Measurements from ENCODE around the gene MAML2. TPM values are rescaled to one million over a fixed set of nuclear protein-coding genes. Genes with fewer than 3 reads are reported as not detected.

MAML2 gene
- polyA plus RNA-seq, 3 donors = 28.1 to 29.8 (median 28.8) TPM

DNA sequence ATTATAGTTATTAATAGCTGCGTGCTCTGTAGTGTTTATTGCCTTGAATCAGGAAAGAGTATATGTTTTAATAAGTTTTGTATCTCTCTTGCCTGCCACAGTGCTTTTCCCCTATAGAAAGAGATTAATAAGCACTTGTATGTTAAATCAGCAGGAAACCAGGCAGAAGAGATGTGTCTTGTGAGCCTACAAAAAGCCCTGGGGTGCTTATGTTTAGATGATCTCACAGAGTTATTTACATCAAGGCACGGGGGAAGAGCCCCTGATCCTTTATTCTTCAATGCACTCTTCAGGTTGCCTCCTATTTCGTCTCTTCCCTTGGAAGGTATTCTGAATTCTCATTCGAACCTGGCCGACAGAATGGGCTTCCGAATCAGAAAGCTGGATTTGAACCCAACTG is 183.0 kb downstream of the MAML2 start:
- no peak for DNase-seq

- DNase-seq = no peak
Measured at GRCh38 chr11:96158126-96158525, 184.9 kb downstream of the MAML2 start.

DNA sequence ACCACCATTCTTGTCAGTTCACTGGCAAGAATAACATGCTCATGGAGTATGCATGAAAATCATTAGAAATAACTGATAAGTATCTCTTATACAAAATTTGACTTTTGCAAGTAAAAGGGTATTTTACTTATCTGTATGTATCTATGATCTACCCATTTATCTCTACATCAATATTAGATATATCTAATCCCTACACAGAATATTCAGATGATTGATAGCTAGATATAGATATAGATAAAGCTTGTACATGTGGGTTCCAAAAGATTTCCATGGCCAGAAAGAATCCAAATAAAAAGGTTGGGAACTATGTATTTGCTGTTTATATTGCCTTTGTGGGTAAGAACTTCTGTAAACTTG is 185.5 kb downstream of the MAML2 start:
- DNase-seq = no peak

- no peak for DNase-seq
Measured at GRCh38 chr11:96156379-96156722, 186.6 kb downstream of the MAML2 start.

DNA sequence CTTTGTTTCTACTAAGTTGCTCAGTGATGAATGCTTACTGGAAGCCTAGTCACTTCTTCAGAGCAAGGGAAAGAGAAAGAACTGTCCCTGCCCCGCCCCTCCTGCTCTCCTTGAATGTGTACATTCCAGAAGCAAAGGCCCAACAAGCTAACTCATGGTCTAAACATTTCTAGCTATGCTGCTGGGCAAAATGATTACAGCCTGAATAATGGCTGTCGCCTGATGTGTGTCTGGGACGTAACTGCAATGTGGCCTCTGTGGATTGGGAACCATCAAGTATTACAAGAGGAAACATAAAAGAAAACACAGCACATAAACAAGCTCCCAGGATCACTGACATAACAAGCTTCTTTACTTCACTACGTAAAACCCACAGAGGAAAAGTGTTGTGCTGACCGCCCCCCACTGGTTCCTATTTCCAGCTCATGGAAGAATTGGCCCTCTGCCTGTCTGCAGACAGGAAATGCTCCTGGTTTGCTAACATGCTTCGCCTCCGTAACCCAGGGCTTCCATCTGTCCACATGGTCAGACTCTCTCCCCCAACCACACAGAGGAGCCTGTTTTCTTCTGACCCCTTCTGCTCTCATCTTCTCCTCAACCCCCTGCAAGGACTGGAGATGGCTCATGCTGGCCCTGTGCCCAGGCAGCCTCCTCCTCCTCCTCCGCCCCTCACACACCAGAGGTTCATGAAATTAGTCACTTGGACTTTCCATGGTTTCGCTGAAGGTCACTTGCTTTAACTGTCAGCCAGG is 187.2 kb downstream of the MAML2 start:
- peak; percentile 85 for DNase-seq

DNA sequence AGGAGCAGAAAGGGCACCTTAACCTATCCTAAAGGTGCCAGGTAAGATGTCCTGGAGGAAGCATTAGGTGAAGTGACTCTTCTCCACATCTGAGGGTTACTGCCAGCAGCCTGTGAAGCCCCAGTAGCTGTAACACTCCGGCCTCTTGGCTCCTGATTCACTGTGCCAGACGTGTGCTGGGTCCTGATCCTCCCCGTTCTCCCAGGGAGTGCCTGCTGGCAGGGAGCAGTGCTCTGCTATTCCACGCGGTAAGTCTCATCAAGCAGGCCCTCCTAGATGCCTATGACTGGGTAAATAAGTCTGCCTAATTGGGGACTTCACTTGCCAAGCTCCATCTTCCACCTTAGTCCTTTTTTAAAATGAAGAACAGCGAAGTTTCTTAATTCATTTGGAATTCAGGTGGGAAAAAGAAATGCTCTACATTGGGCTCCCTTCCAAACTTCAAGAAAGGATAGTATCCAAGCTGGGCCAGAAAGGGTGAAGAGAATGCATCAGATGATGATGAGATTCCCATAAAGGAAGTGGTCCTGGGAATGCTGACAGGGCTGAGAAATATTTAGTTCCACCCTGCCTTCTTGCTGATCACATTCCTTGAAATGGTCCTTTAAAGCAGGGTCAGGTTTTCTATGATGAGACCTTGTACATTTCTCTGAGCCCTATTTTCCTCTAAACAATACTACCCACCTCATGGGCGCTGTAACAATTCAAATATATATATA is 188.0 kb downstream of the MAML2 start:
- no peak for DNase-seq

- no peak for DNase-seq
Measured at GRCh38 chr11:96152623-96153022, 190.4 kb downstream of the MAML2 start.

DNA sequence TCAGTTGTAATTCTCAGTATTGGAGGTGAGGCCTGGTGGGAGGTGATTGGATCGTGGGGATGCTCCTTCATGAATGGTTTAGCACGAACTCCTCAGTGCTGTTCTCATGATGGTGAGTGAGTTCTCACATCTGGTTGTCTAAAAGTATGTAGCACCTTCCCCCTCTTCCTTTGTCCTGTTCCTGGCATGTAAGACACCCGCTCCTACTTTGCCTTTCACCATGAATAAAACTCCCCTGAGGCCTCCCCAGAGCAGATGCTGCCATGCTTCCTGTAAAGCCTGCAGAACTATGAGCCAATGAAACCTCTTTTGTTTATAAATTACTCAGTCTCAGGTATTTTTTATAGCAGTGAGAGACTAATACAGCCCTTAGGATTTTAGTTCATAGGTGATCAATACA is 191.5 kb downstream of the MAML2 start:
- no peak for DNase-seq

- no peak for DNase-seq
Measured at GRCh38 chr11:96150609-96151008, 192.4 kb downstream of the MAML2 start.

- no peak for DNase-seq
Measured at GRCh38 chr11:96149743-96150555, 193.0 kb downstream of the MAML2 start.

DNA sequence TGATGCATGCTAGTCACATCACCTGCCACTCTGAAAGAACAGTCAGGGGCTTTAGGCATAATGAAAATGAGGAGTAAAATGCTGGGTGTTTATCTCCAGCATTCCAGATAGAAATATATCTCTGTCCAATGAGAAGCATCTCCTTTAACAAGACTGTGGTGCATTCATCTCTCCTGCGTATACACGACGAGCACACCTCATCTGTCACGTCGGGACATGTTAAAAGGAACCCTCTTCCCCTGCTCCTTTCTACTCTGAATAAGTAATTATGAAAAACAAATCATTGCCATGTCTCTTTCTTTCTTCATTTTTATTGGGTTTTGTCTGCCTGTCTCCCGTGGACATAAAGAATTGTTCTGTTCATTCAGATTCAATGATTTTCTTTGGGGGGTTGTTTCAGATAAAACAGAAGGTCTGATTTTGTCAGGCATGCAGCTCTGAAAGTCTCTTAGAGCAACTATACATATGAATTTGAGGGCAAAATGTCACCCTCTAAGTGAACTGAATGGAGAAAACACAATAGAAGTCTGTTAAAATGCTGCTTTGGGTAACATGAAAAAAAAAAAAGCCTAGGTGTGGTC is 195.0 kb downstream of the MAML2 start:
- DNase-seq = no peak

GRCh38 chr11:96147186-96147585 is 195.8 kb downstream of the MAML2 start:
- no peak for DNase-seq

DNA sequence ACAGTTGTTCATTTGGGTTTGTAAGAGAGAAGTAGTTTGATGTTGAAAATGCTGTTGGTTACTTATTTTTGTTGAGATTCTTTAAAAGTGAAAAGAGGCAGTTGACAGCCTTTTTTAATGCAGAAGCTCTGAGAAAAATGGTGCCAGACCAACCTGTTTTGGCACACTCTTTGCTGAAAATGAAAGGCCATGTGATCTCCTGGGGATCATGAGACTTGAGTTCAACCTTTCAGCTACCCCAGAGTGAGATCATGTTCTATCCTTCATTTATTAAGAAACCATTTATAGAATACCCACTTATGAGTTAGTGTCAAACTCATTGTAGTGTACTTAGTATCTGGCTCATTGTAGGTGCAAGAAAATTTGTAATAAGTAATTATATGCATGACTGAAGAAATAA is 196.2 kb downstream of the MAML2 start:
- DNase-seq = no peak

DNA sequence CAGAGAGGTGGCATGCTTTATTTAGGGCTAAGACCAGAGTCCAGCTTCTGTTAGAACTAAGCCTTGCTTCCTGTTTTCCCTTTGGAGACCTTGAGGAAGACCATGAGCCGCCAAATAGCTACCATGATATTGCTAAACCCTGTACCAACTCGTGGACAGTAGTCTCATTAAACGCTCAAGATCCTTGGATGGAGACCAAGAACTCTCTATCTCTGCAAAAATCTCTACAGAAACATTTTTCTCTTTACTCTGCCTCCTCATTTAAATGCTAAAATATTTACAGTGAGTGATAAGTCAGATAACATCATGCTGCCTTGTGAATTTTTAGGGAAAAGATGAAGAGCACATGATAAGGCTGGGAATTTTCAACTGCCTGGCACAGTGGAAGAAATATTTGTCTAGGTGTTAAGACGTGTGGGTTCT is 197.8 kb downstream of the MAML2 start:
- DNase-seq = no peak

- DNase-seq = no peak
Measured at GRCh38 chr11:96144553-96144952, 198.4 kb downstream of the MAML2 start.

GRCh38 chr11:96143041-96143521 is 199.9 kb downstream of the MAML2 start:
- no peak for DNase-seq

DNA sequence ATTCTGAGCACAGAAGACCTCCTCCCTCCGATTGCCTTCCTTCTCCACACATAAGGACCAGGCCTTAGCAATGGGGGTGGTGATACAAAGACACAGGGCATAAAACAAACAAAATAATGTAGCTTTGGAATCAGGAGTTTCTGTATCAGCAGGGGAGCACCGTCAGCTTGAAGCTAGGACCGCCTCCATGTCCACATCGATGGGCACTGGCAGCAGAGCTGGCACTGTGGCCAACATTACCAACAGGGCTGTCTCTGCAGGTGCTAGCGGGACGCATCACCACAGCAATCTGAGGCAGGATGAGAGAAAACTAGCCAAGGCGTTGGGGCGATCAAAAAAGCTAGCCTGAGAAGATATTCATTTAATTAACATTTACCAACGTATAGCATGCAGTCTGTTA is 201.4 kb downstream of the MAML2 start:
- DNase-seq = no peak

DNA sequence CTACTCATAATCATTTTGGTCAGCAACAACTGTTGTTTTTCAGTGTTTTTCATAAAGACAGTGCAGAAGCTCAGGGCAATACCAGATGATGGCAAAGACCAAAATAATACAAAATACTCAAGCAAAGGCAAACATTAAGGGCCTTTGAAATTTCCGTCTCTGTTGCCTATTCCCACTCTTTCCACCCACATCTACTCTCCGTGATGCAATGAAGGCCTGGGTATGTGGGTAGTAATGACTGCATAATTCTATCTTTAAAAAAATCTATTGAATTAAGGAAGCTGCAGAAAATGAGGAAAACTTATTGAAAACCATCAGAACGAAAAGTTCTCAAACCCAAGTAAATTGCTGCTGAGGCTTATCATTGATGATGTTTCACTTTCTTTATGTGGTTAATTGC is 203.3 kb downstream of the MAML2 start:
- no peak for DNase-seq

DNA sequence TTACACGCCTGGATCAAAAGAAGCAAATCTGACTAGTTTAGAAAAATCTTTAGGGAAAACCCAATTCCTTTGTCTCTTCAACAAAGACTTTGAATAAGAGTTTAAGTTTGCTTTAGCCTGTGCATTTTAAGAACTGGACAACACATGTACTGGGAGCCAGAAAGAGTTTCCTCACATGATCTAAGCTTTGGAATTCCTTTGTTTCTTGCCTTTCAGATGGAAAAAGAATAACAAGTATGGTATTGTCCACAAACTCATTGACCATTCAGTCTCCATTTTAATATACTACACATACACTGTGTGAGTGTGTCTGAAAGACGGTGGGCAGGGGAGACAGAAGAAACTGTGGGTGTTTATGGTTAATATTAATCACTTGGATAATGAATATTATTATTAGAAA is 205.6 kb downstream of the MAML2 start:
- no peak for DNase-seq

DNA sequence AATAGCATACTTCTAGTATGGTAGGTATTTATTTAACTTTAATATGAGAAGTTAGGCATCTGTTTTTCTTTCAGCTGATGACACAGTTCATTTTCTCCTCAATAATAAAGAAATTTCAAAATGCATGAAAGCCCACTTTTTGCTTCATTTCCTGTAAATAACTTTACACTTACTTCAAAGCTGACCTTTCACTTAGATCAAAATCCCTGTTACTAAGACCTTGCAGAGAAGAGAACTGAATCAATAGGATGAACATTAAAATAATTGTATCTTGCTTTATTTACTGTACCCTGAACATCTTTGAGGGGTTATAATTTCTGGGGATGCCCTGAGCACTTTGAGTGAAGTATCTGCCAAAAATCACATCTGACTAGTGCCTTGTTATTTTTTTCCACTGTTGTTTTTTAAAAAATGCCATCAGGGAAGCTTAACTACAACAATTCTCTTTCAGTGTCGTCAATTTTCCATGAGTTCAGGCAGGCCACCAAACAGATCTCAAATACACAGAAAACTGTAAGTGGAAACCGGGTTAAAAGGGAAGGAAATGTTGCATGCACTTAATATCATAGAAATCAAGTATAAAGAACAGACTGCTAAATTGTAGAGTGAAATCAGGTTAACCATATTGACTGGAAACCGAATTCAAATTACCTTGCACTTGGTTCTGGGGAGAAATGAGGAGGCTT is 206.2 kb downstream of the MAML2 start:
- no peak for DNase-seq

GRCh38 chr11:96134602-96135001 is 208.4 kb downstream of the MAML2 start:
- DNase-seq = no peak

GRCh38 chr11:96132437-96132836 is 210.6 kb downstream of the MAML2 start:
- DNase-seq = no peak

All from renal pelvis (tissue), 4 donors.